AG09319 (cell line): ENCODE data around the gene CLIC5.

Experiments used
- DNase-seq: peaks from one replicate; pipeline ENCODE4 v3.0.0-alpha.2; 2010; ENCODE audit warnings: low read depth; ENCODE audit errors: extremely low read depth
- TF ChIP-seq, protein P1 (sequence below): IDR thresholded peaks from 2 replicates; pipeline ENCODE4 v1.5.1; 2011; ENCODE audit warnings: low read depth, mild to moderate bottlenecking, inconsistent platforms, low read length, moderate library complexity

Gene CLIC5

DNA sequence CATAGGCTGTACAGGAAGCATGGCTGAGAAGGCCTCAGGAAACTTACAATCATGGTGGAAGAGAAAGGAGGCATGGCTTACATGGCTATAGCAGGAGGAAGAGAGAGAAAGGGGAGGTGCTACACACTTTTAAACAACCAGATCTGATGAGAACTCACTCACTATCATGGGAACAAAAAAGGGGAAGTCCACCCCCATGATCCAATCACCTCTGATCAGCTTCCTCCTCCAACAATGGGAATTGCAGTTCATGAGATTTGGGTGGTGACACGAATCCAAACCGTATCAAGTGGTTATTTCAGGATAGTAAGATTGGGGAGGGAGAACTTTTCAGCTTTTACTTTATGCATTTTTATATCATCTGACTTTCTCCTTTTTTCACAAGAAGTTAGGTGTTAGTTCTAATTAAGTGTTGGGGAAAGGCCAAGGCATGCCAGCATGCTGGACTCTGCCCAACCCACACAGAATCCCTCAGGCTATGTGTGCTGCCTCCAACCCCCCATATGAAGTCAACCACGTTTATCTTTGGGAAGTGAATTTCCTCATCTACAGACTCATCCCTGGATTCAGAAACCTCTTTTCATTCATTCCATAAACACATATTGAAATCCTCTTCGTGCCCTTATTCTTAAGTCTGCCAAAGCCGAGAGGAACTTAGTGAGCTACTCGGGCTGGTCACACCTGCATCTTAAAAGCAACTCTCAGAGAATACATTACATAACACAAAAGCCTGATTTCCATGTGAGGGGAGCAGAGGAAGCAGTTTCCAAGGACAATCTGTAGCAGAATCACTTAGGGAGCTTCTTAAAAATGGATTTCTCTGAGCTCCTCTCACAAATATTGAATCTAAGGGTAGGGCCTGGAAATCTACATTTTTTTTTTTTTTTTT lies 16.7 kb upstream of the CLIC5 start:
- TF ChIP-seq, protein P1, sequence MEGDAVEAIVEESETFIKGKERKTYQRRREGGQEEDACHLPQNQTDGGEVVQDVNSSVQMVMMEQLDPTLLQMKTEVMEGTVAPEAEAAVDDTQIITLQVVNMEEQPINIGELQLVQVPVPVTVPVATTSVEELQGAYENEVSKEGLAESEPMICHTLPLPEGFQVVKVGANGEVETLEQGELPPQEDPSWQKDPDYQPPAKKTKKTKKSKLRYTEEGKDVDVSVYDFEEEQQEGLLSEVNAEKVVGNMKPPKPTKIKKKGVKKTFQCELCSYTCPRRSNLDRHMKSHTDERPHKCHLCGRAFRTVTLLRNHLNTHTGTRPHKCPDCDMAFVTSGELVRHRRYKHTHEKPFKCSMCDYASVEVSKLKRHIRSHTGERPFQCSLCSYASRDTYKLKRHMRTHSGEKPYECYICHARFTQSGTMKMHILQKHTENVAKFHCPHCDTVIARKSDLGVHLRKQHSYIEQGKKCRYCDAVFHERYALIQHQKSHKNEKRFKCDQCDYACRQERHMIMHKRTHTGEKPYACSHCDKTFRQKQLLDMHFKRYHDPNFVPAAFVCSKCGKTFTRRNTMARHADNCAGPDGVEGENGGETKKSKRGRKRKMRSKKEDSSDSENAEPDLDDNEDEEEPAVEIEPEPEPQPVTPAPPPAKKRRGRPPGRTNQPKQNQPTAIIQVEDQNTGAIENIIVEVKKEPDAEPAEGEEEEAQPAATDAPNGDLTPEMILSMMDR, result no peak
- no peak for DNase-seq

DNA sequence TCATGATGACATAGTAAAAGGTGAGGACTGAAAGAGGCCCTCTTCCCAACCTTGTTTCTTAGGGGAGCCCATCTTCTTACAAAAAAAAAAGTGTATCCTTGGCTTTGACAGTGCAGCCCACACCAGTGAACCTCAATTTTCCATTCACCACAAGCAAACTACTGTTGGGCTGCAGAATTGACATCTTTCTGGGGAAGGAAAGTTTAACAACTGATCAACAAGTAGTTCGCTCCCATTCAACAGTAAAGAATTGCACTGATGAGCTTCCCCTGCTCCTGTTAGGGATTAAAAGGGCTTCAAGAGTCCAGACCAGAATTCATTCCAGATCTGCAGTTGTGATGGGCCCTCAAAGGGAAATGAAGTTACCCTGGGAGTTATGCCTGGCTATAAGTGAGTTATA lies 13.9 kb upstream of the CLIC5 start:
- TF ChIP-seq, protein P1, result no peak
- no peak for DNase-seq

DNA sequence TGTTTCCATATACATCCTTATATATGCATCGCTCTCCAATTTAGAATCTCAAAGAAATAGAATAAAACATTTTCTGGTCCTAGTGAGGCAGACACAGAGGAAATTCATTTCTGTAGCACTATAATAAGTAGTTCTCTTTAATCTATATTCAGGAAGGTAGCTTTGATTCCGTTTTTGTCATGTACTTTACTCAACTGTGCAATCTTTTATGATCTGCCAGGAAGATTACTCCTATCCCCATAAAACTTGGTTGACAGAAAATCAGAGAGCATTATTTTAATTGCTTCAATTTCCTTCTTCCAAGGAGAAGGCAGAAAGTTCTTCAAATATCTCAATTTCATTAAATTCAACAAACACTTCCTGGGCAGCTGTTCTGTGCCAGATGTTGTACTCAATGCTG lies 10.6 kb upstream of the CLIC5 start:
- no peak for DNase-seq
- TF ChIP-seq, protein P1, result no peak

DNA sequence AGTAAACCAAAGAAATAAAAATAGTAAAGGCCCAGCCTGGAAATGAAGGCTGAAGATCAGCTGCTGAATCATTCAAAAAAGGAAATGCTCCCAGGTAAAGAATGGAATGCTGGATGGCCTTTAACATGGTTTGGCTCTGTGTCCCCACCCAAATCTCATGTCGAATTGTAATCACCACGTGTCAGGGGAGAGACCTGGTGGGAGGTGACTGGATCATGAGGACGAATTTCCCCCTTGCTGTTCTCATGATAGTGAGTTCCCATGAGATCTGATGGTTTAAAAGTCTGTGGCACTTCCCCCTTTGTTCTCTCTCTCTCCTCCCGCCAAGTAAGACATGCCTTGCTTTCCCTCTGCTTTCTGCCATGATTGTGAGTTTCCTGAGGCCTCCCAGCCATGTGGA lies 9.9 kb upstream of the CLIC5 start:
- TF ChIP-seq, protein P1, result no peak
- no peak for DNase-seq

DNA sequence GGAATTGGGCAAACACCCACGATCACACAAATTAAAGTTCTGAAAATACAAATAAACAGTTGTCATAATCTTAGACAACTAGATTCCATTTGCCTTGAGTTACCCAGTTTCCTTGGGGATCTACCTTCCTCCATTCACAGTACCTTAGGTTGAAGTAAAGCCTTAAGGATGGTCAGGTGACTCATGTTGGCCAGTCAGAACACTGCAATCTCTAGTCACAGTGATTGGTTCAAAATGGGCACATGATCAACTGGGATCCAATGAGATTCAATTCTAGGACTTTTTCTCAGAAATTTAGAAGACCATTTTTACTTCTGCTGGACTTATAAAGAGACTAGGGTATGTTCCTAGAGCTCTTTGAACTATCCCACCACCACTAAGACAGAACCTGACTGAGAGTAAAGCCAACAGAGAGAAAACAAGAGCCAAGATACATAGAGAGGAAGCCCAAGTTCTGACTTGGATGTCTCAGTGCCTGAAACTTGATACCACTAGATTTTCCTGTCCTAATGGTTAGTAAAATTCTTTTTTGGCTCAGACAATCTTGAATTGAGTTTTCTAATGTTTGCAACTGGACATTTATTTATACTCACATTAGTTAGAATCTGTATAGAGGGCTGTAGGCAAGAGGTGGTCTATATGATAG lies 8.6 kb upstream of the CLIC5 start:
- no peak for DNase-seq
- TF ChIP-seq, protein P1, result no peak

DNA sequence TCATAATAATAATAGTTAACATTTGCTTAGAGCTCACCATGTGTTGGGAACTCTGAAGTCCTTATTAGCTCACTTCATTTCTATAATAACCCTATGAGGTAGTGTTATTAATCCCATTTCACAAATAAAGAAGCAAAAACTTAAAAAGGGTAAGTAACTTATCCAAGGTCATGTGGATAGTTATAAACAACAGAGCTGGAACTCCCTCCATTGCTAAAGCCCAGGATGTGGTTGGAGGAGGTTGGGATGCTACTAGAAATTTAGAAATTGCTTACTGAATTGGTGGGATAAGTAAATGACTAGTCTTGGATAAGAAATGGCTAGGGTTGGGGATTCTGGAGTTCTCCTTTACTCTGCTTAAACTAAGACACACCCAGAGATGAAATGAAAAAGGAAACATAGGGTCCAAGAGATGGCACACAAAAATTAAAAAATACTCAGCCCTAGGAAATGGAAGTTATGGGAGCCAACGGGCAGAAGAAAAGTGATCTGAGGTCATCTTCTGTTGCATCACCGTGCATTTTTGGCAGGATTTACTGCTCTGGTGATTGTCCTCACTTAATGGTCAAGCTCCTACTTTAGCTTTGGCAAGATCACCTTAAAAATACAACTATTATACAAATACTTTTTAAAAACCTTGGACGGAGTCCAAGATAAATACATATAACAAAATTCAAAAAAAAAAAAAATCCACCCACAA lies 7.7 kb upstream of the CLIC5 start:
- TF ChIP-seq, protein P1, result no peak
- DNase-seq, result no peak
